Loucy (cell line): ENCODE data around the gene DDIT4.

ENCODE experiments used
- CTCF ChIP-seq: fragments of 200-600 bp; sonication (generic); conservative IDR thresholded peaks from 2 replicates; pipeline ENCODE4 v1.5.1; 2014; ENCODE audit warnings: mild to moderate bottlenecking, antibody characterized with exemption, low read length
- EZH2phosphoT487 ChIP-seq: fragments of 200-600 bp; IDR thresholded peaks from 2 replicates; pipeline ENCODE4 v1.6.1; 2018; ENCODE audit warnings: antibody characterized with exemption, mild to moderate bottlenecking, moderate library complexity, borderline replicate concordance

- TF ChIP-seq CTCF, result no peak
- TF ChIP-seq EZH2phosphoT487, result no peak
Observed at GRCh38 chr10:72297805-72298591, 24.3 kb downstream of the DDIT4 start.
